Measurements from ENCODE around the gene CDC23.
"Not testable (repeated sequence)": the region's sequence is repeated elsewhere in the genome, so short reads cannot be mapped to it uniquely, and the experiment has no call there.

Gene CDC23, protein sequence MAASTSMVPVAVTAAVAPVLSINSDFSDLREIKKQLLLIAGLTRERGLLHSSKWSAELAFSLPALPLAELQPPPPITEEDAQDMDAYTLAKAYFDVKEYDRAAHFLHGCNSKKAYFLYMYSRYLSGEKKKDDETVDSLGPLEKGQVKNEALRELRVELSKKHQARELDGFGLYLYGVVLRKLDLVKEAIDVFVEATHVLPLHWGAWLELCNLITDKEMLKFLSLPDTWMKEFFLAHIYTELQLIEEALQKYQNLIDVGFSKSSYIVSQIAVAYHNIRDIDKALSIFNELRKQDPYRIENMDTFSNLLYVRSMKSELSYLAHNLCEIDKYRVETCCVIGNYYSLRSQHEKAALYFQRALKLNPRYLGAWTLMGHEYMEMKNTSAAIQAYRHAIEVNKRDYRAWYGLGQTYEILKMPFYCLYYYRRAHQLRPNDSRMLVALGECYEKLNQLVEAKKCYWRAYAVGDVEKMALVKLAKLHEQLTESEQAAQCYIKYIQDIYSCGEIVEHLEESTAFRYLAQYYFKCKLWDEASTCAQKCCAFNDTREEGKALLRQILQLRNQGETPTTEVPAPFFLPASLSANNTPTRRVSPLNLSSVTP
- 15.0 to 62.0 (median 52.6) reads per million in 9 experiments for total RNA-seq

DNA sequence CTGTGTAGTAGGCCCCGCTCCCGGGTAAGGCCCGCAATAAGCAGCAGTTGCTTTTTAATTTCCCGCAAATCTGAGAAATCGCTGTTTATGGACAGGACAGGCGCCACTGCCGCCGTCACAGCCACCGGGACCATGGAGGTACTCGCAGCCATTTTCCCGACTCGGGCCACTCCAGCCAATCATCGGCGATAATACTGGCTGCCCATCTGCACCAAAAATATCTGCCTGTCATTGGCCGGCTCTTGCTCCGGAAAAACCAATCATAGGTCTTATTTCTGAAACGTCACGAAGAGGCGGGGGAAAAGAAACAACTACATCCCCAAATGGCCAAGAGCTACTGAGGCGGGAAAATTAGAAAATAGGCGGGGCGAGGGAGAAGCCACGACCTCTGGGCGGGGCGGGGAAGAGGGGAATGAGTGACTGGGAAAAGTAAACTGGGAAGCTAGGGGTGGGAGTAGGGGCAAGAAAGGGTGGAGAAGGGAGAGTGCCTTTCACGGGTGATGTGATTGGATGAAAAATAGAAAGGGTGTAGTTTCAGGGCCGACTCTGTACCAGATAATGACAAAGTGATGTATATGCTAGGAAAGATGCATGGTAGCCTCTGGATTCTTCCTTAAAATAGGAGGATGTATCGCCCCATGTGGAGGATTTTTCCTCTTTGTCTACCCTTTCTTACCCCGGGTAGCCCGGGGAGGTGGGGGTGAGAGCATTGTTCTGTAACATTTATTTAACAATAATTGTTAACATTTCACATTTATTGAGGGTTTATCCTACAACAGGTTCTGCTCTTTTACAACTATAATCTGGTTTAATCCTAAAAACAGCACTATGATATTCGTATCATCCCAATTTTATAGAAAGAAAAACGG is at the start of gene CDC23:
TSS of gene CDC23 (minus strand) at position 163 of the 869 bp plus-strand sequence. CDS start at position 152, 11 bp downstream.
- H3K27me3 Mint-ChIP-seq: no peaks in the 10 kb centered on the region
- H3K9me3 Mint-ChIP-seq: no peaks in the 10 kb centered on the region
- DNase-seq (peak; percentile 88 to 91 (median 89)), ATAC-seq (replicated peaks) (peak; percentile 98)
- peak within 1 kb of the TSS; percentile 98 to 99 for H3K27ac Mint-ChIP-seq
- peaks cover 12% of the 10 kb centered on the region for H3K36me3 Mint-ChIP-seq (ENCODE audit: insufficient read depth)
- H3K4me3 Mint-ChIP-seq: peak within 1 kb of the TSS; percentile 99
- H3K4me1 Mint-ChIP-seq (ENCODE audit: low read depth in 2 of 2): peaks cover 14 to 25% of the 10 kb centered on the region in 2 donors

DNA sequence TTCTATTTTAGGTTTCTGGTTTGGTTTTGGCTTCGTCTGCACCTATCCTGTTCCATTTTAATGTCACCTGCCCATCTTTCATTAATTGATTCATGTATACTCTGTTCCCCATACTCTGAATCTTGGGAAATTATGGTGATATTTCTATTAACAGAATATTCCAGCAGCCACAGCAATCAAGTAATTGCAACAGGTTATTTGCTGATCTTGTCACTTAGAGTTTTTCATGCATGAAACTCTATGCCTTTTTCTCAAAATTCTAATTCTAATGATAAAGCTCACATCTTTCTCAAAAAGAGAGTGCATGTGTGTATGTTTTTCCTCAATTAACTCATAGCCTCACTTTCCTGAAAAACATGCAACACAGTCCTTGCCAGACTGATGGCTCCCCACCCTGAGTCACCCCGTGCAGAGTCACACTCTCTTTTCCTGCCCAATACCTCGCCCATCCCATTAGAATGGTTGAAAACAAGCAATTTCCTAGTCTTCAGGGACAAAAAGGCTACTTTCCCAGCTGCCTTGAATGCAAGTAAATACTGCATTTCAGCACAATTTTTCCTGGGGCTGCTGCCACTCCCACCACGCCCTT is 45.7 kb upstream of the CDC23 start:
- ATAC-seq (replicated peaks) (no peak), DNase-seq (no peak)
- Mint-ChIP-seq H3K36me3 (ENCODE audit: insufficient read depth) (peaks cover 7% of the 10 kb centered on the region), H3K9me3 (no peaks in the 10 kb centered on the region), H3K27me3 (peaks cover 14 to 21% of the 10 kb centered on the region in 2 donors), H3K27ac (no peak overlapping the region), H3K4me1 (ENCODE audit: low read depth in 2 of 2) (no peaks in the 10 kb centered on the region), H3K4me3 (no peak overlapping the region)

DNA sequence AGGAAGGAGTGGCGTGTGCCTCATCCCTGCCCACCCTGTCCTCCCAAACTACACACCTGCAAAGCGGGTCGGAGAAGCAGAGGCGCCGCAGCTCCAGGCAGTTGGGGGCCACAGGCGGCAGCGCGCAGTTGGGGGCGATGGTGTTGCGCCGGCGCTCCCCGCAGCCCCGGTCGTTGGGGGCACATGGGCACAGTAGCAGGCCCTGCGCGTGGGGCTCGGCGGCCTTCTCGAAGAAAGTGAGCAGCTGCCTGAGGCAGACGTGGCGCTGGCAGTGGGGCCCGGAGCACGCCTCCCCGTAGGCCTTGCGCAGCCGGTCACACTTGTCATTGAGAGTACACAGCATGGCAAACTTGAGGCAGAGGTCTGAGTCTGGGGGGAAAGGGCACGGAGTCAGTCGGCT is 44.5 kb upstream of the CDC23 start:
- no peak for DNase-seq
- no peak for ATAC-seq (replicated peaks)
- Mint-ChIP-seq H3K4me3 (no peak overlapping the region), H3K4me1 (ENCODE audit: low read depth in 2 of 2) (no peaks in the 10 kb centered on the region), H3K36me3 (ENCODE audit: insufficient read depth) (peaks cover 7% of the 10 kb centered on the region), H3K27me3 (peaks cover 14 to 32% of the 10 kb centered on the region in 2 donors), H3K9me3 (no peaks in the 10 kb centered on the region), H3K27ac (no peak overlapping the region)

DNA sequence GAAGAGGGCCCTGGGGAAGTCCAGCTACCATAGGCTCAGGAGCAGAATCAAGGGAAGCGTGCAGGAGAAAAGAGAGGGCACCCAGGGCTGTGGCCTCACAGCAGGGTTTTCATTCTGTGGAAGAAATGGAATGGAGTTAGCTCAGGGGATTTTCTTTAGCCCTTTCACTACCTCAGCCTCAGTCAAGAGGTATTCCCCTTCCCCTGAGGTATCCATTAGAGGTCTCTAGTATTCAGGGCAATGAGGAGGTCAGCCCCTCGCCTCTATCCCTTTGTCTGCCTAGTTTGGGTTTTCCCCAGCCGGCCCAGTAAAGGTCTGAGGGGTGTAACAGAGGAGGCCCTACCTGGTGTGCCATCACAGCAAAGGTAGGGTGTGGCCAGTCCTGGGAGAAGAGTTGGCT is 39.8 kb upstream of the CDC23 start:
- H3K36me3 Mint-ChIP-seq (ENCODE audit: insufficient read depth): peaks cover 7% of the 10 kb centered on the region
- no peaks in the 10 kb centered on the region for H3K9me3 Mint-ChIP-seq
- peaks cover 0 to 30% of the 10 kb centered on the region in 2 donors for H3K27me3 Mint-ChIP-seq
- ATAC-seq (replicated peaks) (no peak), DNase-seq (no peak)
- H3K27ac Mint-ChIP-seq: no peak overlapping the region
- no peak overlapping the region for H3K4me3 Mint-ChIP-seq
- no peaks in the 10 kb centered on the region for H3K4me1 Mint-ChIP-seq (ENCODE audit: low read depth in 2 of 2)

DNA sequence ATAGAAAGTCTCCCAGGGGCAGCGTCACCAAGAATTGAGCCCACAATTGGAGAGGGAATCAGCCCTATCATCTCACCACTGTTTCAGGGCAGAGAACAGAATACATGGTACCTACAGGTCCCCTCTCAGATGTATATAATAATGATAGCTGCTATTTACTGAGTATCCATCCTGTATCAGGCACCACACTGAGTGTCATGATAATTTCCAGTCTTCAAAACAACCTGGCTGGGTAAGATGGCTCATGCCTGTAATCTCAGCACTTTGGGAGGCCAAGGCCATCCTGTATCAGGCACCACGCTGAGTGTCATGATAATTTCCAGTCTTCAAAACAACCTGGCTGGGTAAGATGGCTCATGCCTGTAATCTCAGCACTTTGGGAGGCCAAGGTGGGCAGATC is 34.7 kb upstream of the CDC23 start:
- not testable (repeated sequence) for ATAC-seq (replicated peaks); DNase-seq; H3K4me1 Mint-ChIP-seq (ENCODE audit: low read depth in 2 of 2); H3K27ac Mint-ChIP-seq; H3K9me3 Mint-ChIP-seq; H3K4me3 Mint-ChIP-seq; H3K36me3 Mint-ChIP-seq (ENCODE audit: insufficient read depth)
- peaks cover 18 to 42% of the 10 kb centered on the region in 2 donors for H3K27me3 Mint-ChIP-seq

DNA sequence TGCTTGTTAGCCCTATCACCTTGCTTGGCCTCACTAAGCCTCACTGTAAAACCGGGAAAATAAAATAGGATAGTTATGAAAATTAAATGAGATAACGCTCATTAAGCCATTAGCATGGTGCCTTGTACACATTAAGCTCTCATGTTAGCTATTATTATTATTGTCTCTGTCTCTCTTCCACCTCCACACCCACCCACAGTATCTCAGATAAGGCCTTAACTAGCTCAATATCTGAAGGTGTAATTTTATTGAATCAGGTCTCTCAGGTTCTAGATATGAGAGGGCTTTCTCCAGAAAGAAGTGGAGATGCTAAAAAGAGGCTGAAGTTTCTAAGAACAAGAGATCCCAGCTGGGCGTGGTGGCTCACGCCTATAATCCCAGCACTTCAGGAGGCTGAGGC is 33.7 kb upstream of the CDC23 start:
- no peak for DNase-seq
- no peak for ATAC-seq (replicated peaks)
- no peaks in the 10 kb centered on the region for H3K9me3 Mint-ChIP-seq
- H3K36me3 Mint-ChIP-seq (ENCODE audit: insufficient read depth): no peaks in the 10 kb centered on the region
- no peak overlapping the region for H3K27ac Mint-ChIP-seq
- no peak overlapping the region for H3K4me3 Mint-ChIP-seq
- H3K27me3 Mint-ChIP-seq: peaks cover 26 to 44% of the 10 kb centered on the region in 2 donors
- peaks cover 0 to 2% of the 10 kb centered on the region in 2 donors for H3K4me1 Mint-ChIP-seq (ENCODE audit: low read depth in 2 of 2)

DNA sequence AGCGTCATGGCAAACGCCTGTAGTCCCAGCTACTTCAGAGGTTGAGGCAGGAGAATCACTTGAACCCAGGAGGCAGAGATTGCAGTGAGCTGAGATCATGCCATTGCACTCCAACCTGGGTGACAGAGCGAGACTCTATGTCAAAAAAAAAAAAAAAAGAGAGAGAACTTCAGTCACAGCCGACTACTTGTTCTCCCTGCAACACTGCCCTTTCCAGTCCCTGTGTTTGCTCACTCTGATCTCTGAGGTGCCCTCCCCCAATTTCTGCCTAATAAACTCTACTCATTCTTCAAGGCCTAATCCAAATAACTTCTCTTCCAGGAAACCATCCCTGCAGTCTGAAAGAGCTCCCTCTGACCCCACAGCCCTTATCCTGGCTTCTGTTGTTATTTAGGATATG is 33.2 kb upstream of the CDC23 start:
- ATAC-seq (replicated peaks) (no peak), DNase-seq (no peak)
- Mint-ChIP-seq H3K27ac (no peak overlapping the region), H3K27me3 (peaks cover 30 to 48% of the 10 kb centered on the region in 2 donors), H3K4me3 (no peak overlapping the region), H3K36me3 (ENCODE audit: insufficient read depth) (no peaks in the 10 kb centered on the region), H3K4me1 (ENCODE audit: low read depth in 2 of 2) (peaks cover 0 to 5% of the 10 kb centered on the region in 2 donors), H3K9me3 (no peaks in the 10 kb centered on the region)

DNA sequence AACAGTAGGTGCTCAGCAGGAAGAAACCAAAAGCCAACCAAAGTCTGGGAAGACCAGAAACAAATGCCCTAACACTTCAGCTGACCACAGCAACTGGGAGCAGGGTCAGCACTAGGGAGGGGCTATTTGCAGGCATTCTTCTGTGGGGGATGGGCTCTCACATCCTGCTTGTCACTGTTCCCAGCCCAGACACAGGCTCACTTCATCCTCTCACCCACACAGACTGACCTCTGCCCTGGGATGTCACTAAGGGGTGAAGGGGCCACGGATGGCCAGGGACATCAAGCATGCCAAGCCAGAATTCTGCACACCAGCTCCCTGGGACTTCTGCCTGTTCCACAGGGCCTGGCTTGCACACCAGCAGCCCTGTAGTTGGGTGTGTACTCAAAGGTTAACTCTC is 32.6 kb upstream of the CDC23 start:
- H3K4me1 Mint-ChIP-seq (ENCODE audit: low read depth in 2 of 2): peaks cover 0 to 10% of the 10 kb centered on the region in 2 donors
- no peaks in the 10 kb centered on the region for H3K9me3 Mint-ChIP-seq
- DNase-seq (no peak), ATAC-seq (replicated peaks) (no peak)
- no peak overlapping the region for H3K4me3 Mint-ChIP-seq
- no peak overlapping the region for H3K27ac Mint-ChIP-seq
- H3K36me3 Mint-ChIP-seq (ENCODE audit: insufficient read depth): no peaks in the 10 kb centered on the region
- peaks cover 36 to 55% of the 10 kb centered on the region in 2 donors for H3K27me3 Mint-ChIP-seq

DNA sequence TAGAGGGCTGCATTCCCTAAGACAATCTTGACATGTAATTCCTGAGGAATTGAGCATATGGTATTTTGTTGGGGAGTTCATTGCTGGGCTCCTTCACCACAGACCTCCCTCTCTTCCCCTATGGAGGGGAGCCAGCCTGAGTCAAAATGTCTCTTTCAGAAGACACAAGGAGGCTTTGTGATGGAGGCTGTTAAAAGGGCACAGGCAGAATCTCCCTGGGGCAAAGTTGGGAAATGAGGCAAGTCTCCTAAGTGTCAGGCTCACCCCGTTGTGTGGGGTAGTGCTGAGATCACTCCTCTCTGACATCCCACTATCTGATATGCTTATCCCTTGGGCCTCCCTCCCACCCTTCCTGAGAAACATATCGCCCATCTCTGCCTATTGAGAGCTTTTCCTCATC is 30.7 kb upstream of the CDC23 start:
- Mint-ChIP-seq H3K4me3 (no peak overlapping the region), H3K36me3 (ENCODE audit: insufficient read depth) (no peaks in the 10 kb centered on the region), H3K27me3 (peaks cover 50 to 65% of the 10 kb centered on the region in 2 donors), H3K27ac (no peak overlapping the region), H3K9me3 (no peaks in the 10 kb centered on the region), H3K4me1 (ENCODE audit: low read depth in 2 of 2) (peaks cover 0 to 13% of the 10 kb centered on the region in 2 donors)
- no peak for ATAC-seq (replicated peaks)
- DNase-seq: no peak

DNA sequence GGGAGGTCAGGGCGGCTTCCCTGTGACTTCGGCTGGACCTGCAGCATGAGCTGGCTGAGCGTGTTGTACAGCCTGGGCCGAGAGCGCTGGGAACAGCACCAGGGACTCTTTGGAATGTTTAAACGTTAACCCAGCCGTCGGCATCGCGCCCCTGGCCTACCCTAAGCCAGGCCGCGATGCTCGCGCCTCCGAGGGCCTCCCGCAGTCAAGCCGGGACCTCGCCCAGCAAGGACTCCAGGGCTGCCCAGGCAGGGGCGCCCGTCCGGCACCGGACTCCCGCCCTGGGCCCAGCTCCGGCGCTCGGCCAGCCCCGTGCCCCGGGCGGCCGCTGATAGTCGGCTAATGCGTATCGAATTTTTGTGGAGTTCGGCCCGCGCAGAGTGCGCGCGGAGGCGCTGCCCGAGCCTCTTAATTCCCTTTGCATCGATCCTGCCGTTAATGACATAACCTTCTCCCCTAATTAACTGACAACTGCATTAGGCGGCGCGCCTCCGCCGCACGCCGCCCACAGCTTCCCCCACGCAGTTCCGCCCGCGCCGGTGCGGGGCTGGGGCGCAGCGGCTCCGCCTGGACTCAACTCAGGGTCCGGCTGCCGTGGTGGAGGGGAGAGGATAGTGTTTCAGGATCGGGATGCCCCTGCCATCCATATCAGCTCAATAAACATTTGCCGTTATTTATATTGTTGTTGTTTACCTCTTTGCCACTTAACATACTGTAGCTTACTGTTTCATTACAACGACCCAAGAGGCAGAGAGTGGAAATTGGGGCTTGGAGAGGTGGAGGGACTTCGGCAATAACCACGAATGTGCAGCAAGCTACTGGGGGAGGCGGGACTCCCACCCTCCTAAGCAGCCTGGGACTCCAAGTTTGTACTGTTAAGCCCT is 28.8 kb upstream of the CDC23 start:
- Mint-ChIP-seq H3K4me3 (peak overlapping the region; percentile 14 to 27), H3K27me3 (peaks cover 53 to 69% of the 10 kb centered on the region in 2 donors), H3K27ac (no peak overlapping the region), H3K9me3 (no peaks in the 10 kb centered on the region), H3K36me3 (ENCODE audit: insufficient read depth) (no peaks in the 10 kb centered on the region), H3K4me1 (ENCODE audit: low read depth in 2 of 2) (peaks cover 0 to 13% of the 10 kb centered on the region in 2 donors)
- DNase-seq: no peak
- ATAC-seq (replicated peaks): peak; percentile 61

DNA sequence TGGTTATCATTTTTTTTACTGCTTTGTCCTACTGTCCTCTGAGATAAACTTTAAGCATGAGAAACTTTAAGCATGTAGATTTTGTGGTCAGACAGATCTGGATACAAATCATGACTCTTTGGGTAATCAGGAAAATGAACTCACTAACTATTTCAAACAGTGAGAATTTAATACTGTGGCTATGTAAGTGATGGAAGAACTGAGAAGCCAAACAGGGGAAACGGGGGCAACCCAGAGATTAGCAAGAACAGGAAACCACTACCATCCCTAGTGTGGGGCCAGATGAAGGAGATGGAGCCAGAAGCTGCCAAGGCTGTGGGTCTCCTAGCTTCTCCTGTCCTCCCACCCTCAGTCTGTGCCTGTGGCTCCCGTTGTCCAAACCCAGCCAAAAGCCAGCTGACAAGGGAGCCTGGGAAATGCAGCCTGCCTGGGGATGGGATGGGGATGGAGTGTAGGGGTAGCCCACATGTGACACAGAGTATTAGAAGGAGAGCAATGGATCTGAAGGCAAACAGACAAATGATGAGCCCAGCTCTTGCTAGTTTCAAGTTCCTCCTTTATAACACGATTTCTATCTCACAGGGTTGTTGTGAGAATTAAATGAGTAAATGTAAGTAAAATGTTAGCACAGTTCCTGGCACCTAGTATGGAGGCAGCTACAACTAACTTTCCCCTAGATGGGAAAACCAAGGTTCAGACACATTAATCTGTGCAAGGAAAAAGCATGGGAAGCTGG is 27.7 kb upstream of the CDC23 start:
- H3K27ac Mint-ChIP-seq: no peak overlapping the region

DNA sequence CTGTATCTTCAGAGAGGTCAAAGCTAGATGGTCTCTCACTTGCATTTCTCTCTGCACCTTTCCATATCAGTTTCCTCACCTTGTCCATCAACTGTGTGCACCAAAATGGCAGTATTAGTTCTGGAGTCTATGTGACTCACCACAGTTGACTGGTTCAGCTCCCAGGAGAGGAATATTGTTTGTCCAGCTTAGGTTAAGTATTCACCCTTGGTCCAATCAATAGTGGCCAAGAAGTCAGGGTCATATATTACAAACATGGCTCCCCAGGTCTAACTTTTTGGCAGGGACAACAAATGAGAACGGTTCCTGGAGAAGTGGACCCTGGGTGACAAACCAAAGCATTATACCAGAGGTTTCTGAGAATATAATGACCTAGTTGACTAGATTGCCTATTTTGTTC is 24.9 kb upstream of the CDC23 start:
- Mint-ChIP-seq H3K4me1 (ENCODE audit: low read depth in 2 of 2) (peaks cover 3 to 13% of the 10 kb centered on the region in 2 donors), H3K27ac (no peak overlapping the region), H3K27me3 (peaks cover 42 to 53% of the 10 kb centered on the region in 2 donors), H3K4me3 (no peak overlapping the region), H3K36me3 (ENCODE audit: insufficient read depth) (no peaks in the 10 kb centered on the region), H3K9me3 (no peaks in the 10 kb centered on the region)
- no peak for DNase-seq
- ATAC-seq (replicated peaks): no peak

More for the DNA sequence above, 27.7 kb upstream of the CDC23 start:
- no peak for DNase-seq
- Mint-ChIP-seq H3K27me3 (peaks cover 53 to 61% of the 10 kb centered on the region in 2 donors), H3K4me3 (peak overlapping the region in 1 of 2 donors; percentile 25), H3K4me1 (ENCODE audit: low read depth in 2 of 2) (peaks cover 0 to 13% of the 10 kb centered on the region in 2 donors), H3K36me3 (ENCODE audit: insufficient read depth) (no peaks in the 10 kb centered on the region), H3K9me3 (no peaks in the 10 kb centered on the region)
- no peak for ATAC-seq (replicated peaks)

All from effector memory CD8-positive, alpha-beta T cell (primary cell).